CD4-positive, alpha-beta T cell treated with Interleukin-4 for 1 hour (primary cell): Measurements from ENCODE around the gene STON1.
"Not testable (repeated sequence)": the region's sequence is repeated elsewhere in the genome, so short reads cannot be mapped to it uniquely, and the experiment has no call there.

Experiments
- DNase-seq, 2 donors: peaks; one replicate each; pipeline ENCODE4 v3.0.0-alpha.2; 2020 to 2022

The STON1 gene

DNA sequence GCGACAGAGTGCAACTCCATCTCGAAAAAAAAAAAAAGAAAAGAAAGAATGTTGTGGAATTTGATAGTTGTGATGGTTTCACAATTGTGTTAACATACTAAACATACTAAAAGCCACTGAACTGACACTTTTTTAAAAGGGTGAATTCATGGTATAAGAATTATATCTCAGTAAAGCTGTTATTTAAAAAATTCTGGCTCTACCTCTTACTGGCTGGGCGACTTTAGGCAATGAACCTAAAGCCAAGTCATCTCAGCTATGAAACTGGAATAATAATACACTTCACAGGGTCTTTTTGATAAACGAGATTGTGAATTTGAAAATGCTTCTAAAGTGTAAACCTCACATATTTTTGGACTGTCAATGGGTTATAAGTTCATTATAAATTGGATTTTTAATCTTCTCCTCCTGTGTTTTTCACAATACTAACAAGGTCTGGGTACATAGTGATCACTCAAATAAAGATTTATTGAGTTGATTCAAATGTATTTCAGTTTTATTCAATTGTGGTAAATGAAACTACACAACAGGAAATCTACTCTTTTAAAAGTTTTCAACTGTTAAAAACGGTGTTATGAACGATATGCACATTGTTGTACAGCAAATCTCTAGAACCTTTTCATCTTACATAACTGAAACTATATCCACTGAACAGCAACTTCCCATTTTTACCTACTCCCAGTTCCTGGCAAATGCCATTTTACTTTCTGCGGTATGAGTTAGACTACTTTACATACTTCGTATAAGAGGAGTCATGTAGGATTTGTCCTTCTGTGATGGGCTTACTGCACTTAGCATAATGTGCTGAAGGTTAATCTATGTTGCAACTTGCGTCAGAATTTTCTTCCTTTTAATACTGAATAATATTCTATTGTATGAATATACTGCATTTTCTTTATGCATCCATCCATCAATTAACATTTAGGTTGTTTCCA, 44.7 kb downstream of the STON1 start:
- peak in 1 of 2 donors; percentile 1 for DNase-seq

DNA sequence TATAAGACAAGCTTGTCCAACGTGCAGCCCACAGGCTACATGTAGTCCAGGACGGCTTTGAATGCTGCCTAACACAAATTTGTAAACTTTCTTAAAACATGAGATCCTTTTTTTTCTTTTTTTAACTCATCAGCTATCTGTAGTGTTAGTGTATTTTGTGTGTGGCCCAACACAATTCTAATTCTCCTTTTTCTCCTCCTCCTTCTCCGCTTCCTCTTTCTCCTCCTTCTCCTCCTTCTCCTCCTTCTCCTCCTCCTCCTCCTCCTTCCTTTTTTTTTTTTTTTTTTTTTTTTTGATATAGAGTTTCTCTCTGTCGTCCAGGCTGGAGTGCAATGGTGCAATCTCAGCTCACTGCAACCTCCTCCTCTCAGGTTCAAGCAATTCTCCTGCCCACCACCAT, 48.4 kb downstream of the STON1 start:
- no peak for DNase-seq

DNA sequence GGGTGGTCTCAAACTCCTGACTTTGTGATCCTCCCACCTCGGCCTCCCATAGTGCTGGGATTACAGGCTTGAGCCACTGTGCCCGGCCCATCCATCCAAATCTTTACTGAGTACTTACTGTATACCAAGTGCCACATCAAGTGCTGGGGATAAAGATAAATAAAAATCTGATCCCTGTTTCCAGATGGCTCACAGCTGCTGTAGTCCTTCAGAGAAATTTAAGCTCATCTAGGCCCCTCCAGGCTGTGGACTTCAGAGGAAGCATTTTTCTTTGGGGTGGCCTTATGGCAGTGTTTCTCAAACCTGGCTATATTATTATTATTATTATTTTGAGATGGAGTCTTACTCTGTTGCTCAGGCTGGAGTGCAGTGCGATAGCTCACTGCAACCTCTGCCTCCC, 54.0 kb downstream of the STON1 start:
- DNase-seq, result no peak

DNA sequence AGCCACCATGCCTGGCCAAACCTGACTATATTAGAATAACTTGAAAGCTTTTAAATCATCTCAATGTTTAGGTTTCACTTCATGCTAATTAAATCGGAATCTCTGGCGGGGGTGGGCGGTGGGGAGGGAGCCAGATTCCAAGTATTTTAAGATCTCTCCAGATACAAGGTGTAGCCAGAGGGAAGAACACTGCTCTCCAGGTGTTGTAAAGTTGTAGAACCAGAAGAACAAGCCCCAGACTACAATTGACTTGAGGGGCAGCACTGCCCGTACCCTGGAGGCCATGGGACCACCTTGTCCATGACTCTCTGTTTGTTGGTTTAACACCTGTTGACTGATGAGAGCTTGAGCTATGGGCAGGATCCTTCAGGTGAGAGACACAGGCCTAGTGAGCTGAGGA, 54.6 kb downstream of the STON1 start:
- no peak for DNase-seq

- DNase-seq, result no peak
Measured at GRCh38 chr2:48586433-48586832, 56.5 kb downstream of the STON1 start.

DNA sequence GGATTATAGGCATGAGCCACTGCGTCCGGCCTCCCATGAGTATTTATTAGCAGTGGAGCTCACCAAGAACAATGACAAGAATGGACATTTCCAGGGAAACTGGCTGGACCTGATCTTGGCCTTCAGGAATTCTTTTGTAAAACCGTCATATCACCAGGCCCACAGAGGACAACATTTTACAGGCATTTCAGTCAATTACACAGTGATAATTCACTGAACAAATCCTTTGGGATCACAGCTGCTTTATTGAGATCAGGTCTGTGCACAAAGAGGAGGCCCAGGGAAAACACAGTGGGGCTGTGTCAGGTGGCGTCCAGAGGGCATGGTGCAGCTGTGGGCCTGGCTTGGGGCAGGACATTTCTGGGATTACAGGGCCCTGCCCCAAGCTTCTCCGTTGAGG, 57.6 kb downstream of the STON1 start:
- DNase-seq, result no peak

GRCh38 chr2:48587961-48588360, 58.0 kb downstream of the STON1 start:
- no peak for DNase-seq

DNA sequence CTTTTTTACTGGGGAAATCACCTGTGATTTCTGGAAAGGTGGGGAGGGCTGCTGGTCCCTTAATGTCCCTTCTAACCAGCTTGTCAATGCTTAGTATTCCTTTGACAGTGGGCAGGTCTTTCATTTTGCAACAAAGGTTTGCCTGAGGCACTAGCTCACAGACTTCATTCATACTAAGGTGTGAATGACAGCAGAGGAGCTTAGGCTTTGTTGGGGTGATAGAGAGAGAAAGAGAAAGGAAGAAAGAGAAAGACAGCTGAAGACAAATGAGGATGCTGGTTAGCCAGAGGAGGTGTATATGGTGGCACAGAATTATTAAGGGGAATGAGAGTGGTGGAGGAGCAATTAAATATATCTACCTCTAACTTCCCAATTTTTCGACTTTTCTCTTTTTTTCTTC, 58.8 kb downstream of the STON1 start:
- no peak for DNase-seq

DNA sequence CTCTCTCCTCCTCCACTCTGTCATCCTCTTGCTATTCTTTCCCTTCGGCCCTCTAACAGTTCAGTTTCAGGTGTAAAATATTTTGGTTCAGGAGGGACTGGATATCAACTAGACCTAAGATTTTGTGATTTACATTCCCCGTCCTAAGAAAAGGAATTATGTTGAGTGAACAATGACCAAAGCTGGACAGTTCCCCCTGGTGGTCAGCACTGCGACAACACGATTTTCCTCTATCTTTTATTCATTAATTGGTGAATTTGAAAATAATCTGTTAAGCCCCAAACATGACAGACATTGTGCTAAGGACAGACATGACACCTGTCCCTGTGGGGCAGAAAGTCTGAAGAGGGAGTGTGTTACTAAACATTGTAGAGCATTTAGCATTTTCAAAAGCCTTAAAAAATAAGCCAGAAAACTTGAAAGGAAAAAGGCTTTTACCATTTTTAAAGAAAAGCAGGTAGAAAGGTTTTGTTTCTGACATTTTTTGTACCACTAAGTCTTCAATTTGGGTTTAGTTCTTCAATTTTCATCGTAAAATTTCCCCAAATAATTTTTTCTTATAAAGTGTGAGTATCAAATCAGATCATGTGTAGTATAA, 59.3 kb downstream of the STON1 start:
- no peak for DNase-seq

GRCh38 chr2:48590017-48590416, 60.1 kb downstream of the STON1 start:
- no peak for DNase-seq

DNA sequence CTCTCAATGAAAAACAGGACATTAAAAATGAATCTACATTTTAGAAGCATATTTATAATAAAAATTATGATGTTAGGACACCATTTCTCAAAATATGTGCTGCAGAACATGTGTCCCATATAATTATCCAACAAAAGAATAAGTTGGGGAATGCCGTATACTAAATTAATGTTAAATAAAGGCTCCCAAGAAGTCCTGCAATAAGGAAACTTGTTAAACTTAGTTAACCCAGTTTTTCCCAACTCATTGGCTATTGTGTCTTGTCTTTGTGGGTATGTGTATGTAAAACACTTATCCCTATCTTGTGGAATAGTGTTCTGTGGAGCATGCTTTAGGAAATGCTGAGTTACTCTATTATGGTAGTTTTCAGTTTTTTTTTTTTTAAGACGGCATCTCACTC, 62.1 kb downstream of the STON1 start:
- no peak for DNase-seq

- DNase-seq, result not testable (repeated sequence)
Measured at GRCh38 chr2:48596751-48597150, 66.8 kb downstream of the STON1 start.

DNA sequence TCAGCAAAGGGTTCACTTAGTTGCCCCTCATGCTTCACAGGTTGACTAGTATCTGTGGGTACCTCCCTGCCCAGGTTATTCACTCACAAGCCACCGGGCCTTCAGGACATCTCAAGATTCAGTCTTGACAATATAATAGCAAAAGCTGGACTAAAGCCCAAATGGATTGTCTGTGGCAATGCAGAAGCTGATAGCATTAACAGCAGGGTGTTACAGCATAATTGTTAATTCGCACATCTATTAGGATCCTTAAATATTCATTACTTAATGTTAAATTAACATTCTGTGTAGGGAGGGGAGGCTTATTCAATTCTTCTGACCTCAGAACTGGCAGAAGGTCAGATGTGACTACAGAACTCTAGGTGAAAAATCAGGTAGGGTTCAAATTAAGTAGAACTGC, 67.5 kb downstream of the STON1 start:
- DNase-seq, result no peak

DNA sequence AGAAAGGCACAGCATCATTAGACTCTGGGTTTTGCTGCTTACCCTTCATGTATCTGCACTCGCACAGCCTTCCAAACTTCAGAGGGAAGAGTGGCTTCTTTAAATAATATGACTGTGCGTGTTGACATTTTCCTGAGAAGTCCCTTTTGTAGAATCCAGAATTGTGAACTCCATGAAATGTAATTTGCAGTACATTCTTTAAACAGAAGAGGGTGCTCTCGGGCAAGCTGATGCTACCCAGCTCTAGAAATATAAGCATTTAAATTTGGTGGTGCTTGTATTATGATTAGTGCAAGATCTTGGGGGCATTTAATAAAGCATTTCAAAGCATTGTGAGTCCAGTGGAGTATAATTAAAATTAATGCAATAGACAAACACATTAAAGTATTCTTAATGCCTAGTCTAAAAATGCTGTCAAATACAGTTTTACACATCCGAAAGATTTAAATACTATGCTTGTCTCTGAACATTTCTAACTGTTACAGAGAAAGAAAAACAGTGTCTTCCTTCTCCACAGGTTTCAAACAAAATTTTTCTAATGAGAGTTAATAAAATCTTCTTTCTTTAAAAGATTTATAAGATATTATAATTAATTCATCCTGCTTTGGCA, 70.4 kb downstream of the STON1 start:
- DNase-seq, result peak in 1 of 2 donors; percentile 22

- DNase-seq, result no peak
Measured at GRCh38 chr2:48600917-48601316, 71.0 kb downstream of the STON1 start.

DNA sequence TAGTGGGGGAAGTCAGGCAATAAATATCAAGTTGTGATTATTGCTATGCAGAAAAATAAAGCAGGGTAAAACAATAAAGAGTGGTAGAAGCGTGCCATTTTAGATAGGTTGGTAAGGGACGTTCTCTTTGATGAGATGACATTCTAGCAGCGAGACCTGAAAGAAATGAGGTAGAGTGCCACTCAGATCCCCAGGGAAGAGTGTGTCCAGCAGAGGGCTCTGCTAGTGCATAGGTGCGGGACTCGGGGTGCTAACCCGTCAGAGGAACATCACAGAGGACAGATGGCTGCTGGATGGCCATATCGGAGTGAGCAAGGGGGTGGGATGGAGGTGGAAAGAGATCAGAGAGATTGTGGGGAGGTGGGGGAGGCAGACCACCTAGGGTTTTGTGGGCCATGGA, 71.4 kb downstream of the STON1 start:
- DNase-seq, result no peak

- no peak for DNase-seq
Measured at GRCh38 chr2:48605482-48606175, 75.7 kb downstream of the STON1 start.

- no peak for DNase-seq
Measured at GRCh38 chr2:48607307-48608014, 77.5 kb downstream of the STON1 start.

DNA sequence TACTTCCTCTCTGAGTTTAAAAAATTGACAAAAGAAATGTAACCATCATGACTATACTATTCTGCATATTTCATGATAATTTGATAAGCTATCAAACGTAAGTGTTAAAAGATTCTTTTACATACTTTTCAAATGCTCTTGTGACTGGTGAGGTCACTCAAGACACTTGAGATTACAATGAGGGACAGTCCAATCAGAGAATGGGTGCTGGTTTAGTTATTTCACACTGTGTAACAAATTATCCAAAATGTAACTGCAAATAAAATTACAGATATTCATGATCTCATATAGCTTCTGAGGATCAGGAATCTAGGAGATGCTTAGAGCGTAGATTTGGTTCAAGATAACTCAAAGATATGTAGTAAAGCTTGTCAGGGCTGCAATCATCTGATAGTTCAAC, 83.3 kb downstream of the STON1 start:
- no peak for DNase-seq

GRCh38 chr2:48614581-48614980, 84.6 kb downstream of the STON1 start:
- DNase-seq, result not testable (repeated sequence)

DNA sequence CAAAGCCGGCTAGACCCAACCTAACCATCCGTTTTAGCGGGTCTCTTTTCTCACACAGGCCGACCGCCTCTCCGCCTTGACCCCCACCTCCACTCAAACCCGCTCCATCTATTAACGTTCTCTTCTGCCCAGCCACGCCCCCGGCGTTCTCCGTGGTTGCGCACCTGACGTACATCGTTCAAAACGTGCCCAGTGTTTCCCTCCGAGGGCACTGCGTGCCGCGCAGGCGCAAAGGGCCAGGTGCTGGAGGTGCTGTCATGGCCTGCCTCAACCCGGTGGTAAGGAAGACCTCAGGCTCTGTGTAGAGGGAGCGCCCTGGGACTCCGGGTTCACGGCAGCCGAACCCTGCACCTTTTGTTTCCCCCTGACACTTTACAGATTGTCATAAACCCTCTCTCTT, 87.7 kb downstream of the STON1 start, which contains the start of gene GTF2A1L:
Gene GTF2A1L (plus strand): TSS at position 239 of the 400 bp plus-strand sequence. CDS start 19 bp downstream, at position 258.
- DNase-seq, result no peak

DNA sequence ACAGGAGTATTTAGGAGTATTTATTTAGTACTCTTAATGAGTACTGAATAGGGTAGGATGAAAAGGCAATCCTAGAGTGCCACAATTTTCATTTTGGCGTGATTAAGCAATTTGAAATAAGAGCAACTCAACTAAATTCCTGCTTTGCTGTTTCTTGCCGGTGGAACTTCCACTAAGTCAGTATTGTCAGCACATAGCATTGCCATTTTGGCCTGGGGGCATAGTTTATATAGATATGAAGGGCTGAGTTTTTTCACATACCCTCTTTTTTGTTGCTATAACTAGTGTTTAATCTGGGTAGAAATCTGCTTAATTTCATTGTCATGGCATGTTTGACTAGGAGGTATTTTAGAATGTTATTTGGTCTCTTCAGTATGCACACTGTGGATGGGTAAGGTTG, 89.6 kb downstream of the STON1 start:
- DNase-seq, result no peak

GRCh38 chr2:48620604-48621003, 90.7 kb downstream of the STON1 start:
- DNase-seq, result no peak
